Activated naive CD4-positive, alpha-beta T cell treated with anti-CD3 and anti-CD28 coated beads for 36 hours (primary cell): ENCODE data around the gene OTULIN. TPM values are rescaled to one million over a fixed set of nuclear protein-coding genes. Genes with fewer than 3 reads are reported as not detected.

ENCODE experiments used
- CTCF ChIA-PET: fragments of 350-600 bp; sonication (Branson Sonifier 250); formaldehyde crosslinking; loops from one replicate; lab custom pipeline; 2021; ENCODE audit warnings: antibody characterized with exemption; lab: Charles Lee
- DNase-seq: peaks from one replicate; pipeline ENCODE4 v3.0.0-alpha.2; 2020
- H3K27ac Mint-ChIP-seq: one replicate; pipeline ENCODE4 v1.8.0; 2021; ENCODE audit warnings: mild to moderate bottlenecking, mixed read lengths
- H3K27me3 Mint-ChIP-seq: one replicate; pipeline ENCODE4 v1.8.0; 2021; ENCODE audit warnings: low read depth, mixed read lengths
- H3K36me3 Mint-ChIP-seq: one replicate; pipeline ENCODE4 v1.8.0; 2021; ENCODE audit warnings: low read depth, mixed read lengths
- H3K4me1 Mint-ChIP-seq: one replicate; pipeline ENCODE4 v1.8.0; 2021; ENCODE audit warnings: low read depth, mixed read lengths
- H3K4me3 Mint-ChIP-seq: one replicate; pipeline ENCODE4 v1.8.0; 2021; ENCODE audit warnings: mild to moderate bottlenecking, moderate library complexity, mixed read lengths
- H3K9me3 Mint-ChIP-seq: one replicate; pipeline ENCODE4 v1.8.0; 2021; ENCODE audit warnings: mixed read lengths
- intact Hi-C: fragments of 100-400 bp; cut with micrococcal nuclease; formaldehyde crosslinking; loops from one replicate; pipeline ENCODE4 v1.15.1; 2023
- total RNA-seq, 2 experiments: library from RNA; stranded (reverse); gene quantifications; one replicate each; pipeline ENCODE4 v1.2.3, GENCODE V29; 2021

Gene OTULIN
- total RNA-seq, 2 experiments from 2014 or later = 46.4 to 48.0 TPM

GRCh38 chr5:14713476-14714390, 49.2 kb downstream of the OTULIN start:
- intact Hi-C loops = no loop called here
- no peaks in the 10 kb centered on the region for H3K27me3 Mint-ChIP-seq
- H3K9me3 Mint-ChIP-seq = no peaks in the 10 kb centered on the region
- H3K4me1 Mint-ChIP-seq = peaks cover 16% of the 10 kb centered on the region
- no peak overlapping the region for H3K4me3 Mint-ChIP-seq
- CTCF ChIA-PET = interaction anchor here (0.5 to 0.9 kb wide), 3 partner anchors 9 to 30 kb away, joined by 3 read pairs; no protein-coding TSS in a partner anchor
- DNase-seq = no peak
- H3K27ac Mint-ChIP-seq = peak overlapping the region; percentile 46
- H3K36me3 Mint-ChIP-seq = peaks cover 48% of the 10 kb centered on the region

DNA sequence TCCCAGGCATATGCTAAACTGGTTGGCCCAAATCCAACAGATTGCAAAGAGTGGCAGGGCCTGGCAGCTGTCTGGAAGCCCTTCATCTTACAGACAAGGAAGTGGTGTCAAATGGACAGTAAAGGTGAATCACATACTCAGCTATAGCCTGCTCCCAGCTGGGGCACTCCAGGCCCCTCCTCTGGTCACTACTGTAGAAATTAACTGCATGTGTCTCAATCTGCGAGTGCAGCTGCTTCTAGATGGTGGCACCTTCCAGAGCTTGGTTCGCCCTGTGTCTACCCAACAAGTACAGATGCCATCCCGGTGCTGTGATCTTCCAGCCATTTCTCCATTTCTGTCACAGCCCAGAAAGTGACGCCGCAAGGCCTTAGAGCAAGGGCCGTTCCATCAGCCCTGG, 50.2 kb downstream of the OTULIN start:
- Mint-ChIP-seq H3K9me3 (no peaks in the 10 kb centered on the region), H3K27ac (no peak overlapping the region), H3K4me1 (peaks cover 17% of the 10 kb centered on the region), H3K36me3 (peaks cover 39% of the 10 kb centered on the region), H3K27me3 (no peaks in the 10 kb centered on the region), H3K4me3 (no peak overlapping the region)
- intact Hi-C loops = no loop called here
- DNase-seq = no peak
- CTCF ChIA-PET = no interaction called here

DNA sequence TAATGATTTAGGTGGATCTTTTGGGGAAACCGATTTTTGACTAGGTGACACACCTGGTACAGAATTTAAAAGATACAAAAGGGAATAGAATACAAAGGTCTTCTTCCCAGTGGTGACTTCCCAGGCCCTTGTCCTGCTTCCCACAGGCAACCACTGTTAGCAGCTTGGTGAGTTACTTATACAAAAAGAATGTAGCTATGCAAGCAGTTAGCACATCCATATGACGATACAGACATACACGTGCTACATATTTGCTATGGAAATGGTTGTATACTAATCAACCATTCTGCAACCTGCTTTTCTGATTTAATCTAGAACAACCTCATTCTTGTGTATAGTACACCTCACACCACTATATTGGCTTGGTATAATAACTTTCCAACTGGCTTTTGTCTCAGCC, 51.0 kb downstream of the OTULIN start:
- Mint-ChIP-seq H3K27me3 (no peaks in the 10 kb centered on the region), H3K36me3 (peaks cover 32% of the 10 kb centered on the region), H3K4me3 (no peak overlapping the region), H3K27ac (peak overlapping the region; percentile 18), H3K4me1 (peaks cover 22% of the 10 kb centered on the region), H3K9me3 (no peaks in the 10 kb centered on the region)
- intact Hi-C loops = no loop called here
- no peak for DNase-seq
- CTCF ChIA-PET = interaction anchor here (0.6 kb wide), 1 partner anchor 602 kb away, joined by 3 read pairs; no protein-coding TSS in a partner anchor

GRCh38 chr5:14716755-14717752, 52.5 kb downstream of the OTULIN start:
- CTCF ChIA-PET = interaction anchor here (0.7 to 1.0 kb wide), 3 partner anchors 10 to 289 kb away, joined by 3 to 5 read pairs (median 3); no protein-coding TSS in a partner anchor
- Mint-ChIP-seq H3K36me3 (peaks cover 25% of the 10 kb centered on the region), H3K9me3 (no peaks in the 10 kb centered on the region), H3K4me1 (peaks cover 33% of the 10 kb centered on the region), H3K27ac (peak overlapping the region; percentile 14), H3K4me3 (no peak overlapping the region), H3K27me3 (no peaks in the 10 kb centered on the region)
- intact Hi-C loops = no loop called here
- DNase-seq = no peak

DNA sequence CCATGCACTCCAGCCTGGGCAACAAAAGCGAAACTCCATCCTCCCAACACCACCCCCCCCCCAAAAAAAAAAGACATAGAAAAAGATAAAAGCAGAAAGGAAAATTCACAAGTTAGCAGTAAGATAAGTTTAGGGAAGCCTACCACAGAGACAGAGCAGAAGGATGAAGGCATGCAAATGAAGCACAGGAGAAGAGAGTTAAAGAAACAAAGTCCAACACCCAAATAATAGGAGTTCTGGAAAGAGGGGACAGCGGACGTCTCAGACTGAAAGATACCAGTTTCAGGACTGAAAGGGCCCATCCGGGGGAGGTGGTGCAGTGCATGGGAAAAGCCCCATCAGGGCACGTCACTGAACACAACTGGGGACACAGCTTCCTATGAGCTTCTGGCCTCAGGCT, 54.3 kb downstream of the OTULIN start:
- H3K4me1 Mint-ChIP-seq = peaks cover 48% of the 10 kb centered on the region

DNA sequence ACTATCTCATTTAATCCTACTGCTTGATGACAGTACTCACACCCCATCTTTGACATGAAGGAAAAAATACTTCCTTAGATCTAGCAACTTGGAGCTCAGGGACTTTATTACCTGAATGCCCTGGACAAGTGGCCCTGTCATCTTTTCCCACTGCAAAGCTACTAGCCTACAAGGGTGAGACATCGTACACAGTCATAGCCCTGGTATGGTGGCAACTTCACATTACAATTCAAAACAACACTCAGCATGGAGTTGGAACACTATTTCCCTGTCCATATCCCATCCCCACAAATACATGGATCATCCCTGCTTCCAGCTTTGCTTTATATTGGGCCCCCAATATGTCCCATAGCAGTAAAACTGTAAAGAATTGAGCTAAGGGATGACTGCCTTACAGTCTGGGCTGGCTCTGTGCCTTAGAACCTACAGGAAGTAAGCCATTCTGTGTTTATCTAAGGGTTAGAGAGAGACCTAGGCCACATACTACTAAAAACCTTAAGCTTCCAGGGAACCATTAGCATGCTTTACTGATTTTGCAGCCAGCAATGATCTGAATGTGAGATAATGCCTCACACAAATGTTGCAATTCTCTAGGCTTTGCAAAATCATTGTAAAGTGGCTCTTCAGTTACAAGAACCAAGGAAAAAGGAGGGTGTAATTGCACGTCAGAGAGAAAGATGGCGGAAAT, 55.9 kb downstream of the OTULIN start:
- H3K4me3 Mint-ChIP-seq = no peak overlapping the region
- H3K9me3 Mint-ChIP-seq = peaks cover 1% of the 10 kb centered on the region
- no peaks in the 10 kb centered on the region for H3K27me3 Mint-ChIP-seq
- peaks cover 27% of the 10 kb centered on the region for H3K36me3 Mint-ChIP-seq
- intact Hi-C loops = no loop called here
- no peak overlapping the region for H3K27ac Mint-ChIP-seq
- H3K4me1 Mint-ChIP-seq = peaks cover 51% of the 10 kb centered on the region
- DNase-seq = no peak
- CTCF ChIA-PET = interaction anchor here (0.7 to 2.6 kb wide), 7 partner anchors 8 to 286 kb away, joined by 3 to 10 read pairs (median 3); no protein-coding TSS in a partner anchor

More for the DNA sequence above, 54.3 kb downstream of the OTULIN start:
- H3K36me3 Mint-ChIP-seq = peaks cover 24% of the 10 kb centered on the region
- no peak overlapping the region for H3K4me3 Mint-ChIP-seq
- no peak overlapping the region for H3K27ac Mint-ChIP-seq
- no peaks in the 10 kb centered on the region for H3K27me3 Mint-ChIP-seq
- no peaks in the 10 kb centered on the region for H3K9me3 Mint-ChIP-seq
- CTCF ChIA-PET = interaction anchor here (1.0 to 2.6 kb wide), 2 partner anchors 8 to 285 kb away, joined by 4 to 10 read pairs; no protein-coding TSS in a partner anchor
- intact Hi-C loops = no loop called here
- no peak for DNase-seq

DNA sequence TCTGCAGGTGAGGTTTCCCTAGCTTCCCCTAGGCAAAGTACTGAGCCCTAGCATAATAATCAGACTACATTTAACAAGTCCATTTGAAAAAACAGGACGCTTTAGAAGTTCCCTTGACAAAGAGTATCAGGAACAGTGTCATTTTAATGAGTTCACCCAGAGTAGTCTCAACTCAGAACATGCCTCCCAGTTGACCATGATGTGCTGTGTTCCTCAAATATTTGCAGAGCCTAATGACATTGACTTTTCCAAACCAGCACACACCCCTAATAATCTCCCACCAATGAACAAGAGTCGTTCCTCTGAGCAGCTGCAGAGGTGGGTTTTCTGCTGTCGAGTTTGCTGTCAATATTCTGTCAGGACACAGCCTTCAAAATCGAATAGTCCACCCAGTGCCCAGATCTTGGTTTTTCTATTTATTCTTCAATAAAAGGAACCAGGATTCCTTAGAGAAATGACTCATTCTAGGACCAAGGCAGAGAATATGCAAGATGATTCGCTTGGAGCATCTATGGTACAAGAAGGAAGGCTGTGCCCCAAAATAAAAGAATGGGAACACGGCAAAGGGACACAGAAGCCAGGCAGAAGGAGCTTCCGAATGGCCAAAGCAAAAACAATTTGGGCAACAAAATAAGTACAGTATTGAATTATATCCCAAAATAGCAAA, 57.6 kb downstream of the OTULIN start:
- DNase-seq = no peak
- Mint-ChIP-seq H3K4me1 (peaks cover 51% of the 10 kb centered on the region), H3K36me3 (peaks cover 32% of the 10 kb centered on the region), H3K27me3 (no peaks in the 10 kb centered on the region), H3K27ac (no peak overlapping the region), H3K4me3 (no peak overlapping the region), H3K9me3 (peaks cover 1% of the 10 kb centered on the region)
- CTCF ChIA-PET = interaction anchor here (11.3 kb wide), 1 partner anchor 281 kb away, joined by 165 read pairs; no protein-coding TSS in a partner anchor
- intact Hi-C loops = no loop called here

DNA sequence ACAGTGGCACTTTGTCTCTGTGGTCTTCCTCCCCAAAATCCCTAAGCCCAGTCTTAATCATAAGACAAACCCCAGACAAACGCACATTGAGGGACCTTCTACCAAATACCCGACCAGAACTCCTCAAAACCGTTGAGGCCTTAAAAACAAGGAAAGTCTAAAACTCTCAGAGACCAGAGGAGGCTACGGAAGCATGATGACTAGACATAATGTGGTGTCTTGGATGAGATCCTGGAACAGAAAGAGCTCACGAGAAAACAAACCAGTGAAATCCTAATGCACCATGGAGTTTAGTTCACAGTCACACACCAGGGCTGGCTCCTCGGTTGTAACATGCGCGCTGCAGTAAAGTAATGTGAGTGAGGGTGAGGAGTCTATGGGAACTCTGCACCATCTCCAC, 58.4 kb downstream of the OTULIN start:
- H3K27me3 Mint-ChIP-seq = no peaks in the 10 kb centered on the region
- intact Hi-C loops = loop anchor here (1.0 kb wide), 1 partner anchor 86 kb away; no protein-coding TSS in a partner anchor
- peaks cover 32% of the 10 kb centered on the region for H3K36me3 Mint-ChIP-seq
- DNase-seq = no peak
- H3K9me3 Mint-ChIP-seq = peaks cover 1% of the 10 kb centered on the region
- CTCF ChIA-PET = interaction anchor here (1.0 to 11.3 kb wide), 3 partner anchors 10 to 280 kb away, joined by 3 to 165 read pairs (median 3); no protein-coding TSS in a partner anchor
- H3K4me3 Mint-ChIP-seq = no peak overlapping the region
- peaks cover 49% of the 10 kb centered on the region for H3K4me1 Mint-ChIP-seq
- no peak overlapping the region for H3K27ac Mint-ChIP-seq

GRCh38 chr5:14723701-14724132, 59.2 kb downstream of the OTULIN start:
- Mint-ChIP-seq H3K36me3 (peaks cover 30% of the 10 kb centered on the region), H3K4me1 (peaks cover 45% of the 10 kb centered on the region), H3K9me3 (peaks cover 1% of the 10 kb centered on the region), H3K27me3 (no peaks in the 10 kb centered on the region), H3K27ac (no peak overlapping the region), H3K4me3 (no peak overlapping the region)
- peak; percentile 22 for DNase-seq
- CTCF ChIA-PET = interaction anchor here (1.1 to 11.3 kb wide), 3 partner anchors 39 to 280 kb away, joined by 3 to 165 read pairs (median 4); no protein-coding TSS in a partner anchor
- intact Hi-C loops = loop anchor here (1.0 kb wide), 1 partner anchor 86 kb away; no protein-coding TSS in a partner anchor

DNA sequence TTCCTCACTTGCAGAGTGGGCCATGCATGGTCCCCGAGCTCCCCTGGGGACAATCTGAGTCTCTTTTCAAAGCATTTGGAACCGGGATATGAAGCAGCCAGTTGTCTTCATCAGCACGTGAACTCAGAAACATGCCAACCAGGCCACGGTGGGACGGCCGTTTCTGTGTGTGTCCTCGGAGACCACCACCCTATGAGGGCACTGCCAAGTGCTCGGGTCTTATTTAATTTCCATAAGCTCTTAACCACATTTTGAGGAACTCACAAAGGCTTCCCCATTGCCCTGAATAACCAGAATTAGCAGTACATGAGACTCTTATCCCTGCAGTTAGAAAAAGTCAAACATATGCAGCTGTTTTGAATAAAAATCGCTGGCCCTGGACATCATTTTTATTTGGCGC, 60.1 kb downstream of the OTULIN start:
- intact Hi-C loops = no loop called here
- peaks cover 30% of the 10 kb centered on the region for H3K36me3 Mint-ChIP-seq
- H3K27ac Mint-ChIP-seq = no peak overlapping the region
- DNase-seq = no peak
- CTCF ChIA-PET = interaction anchor here (0.8 to 11.3 kb wide), 5 partner anchors 13 to 285 kb away, joined by 3 to 165 read pairs (median 3); no protein-coding TSS in a partner anchor
- H3K27me3 Mint-ChIP-seq = no peaks in the 10 kb centered on the region
- no peak overlapping the region for H3K4me3 Mint-ChIP-seq
- H3K9me3 Mint-ChIP-seq = peaks cover 1% of the 10 kb centered on the region
- peaks cover 38% of the 10 kb centered on the region for H3K4me1 Mint-ChIP-seq
